ENCODE data around the gene TNFRSF25.

GRCh38 chr1:6450005-6450450, 15.9 kb downstream of the TNFRSF25 start:
- no peak for TF ChIP-seq CTCF (IDR thresholded peaks at IDR 0.05; ENCODE audit: control extremely low read depth in 1 of 3, insufficient read depth in 1 of 3, low read depth in 1 of 3, low read length in 3 of 3)
- TF ChIP-seq EP300 (IDR thresholded peaks at IDR 0.05; ENCODE audit: borderline replicate concordance in 1 of 2, low read depth in 2 of 2, low read length in 2 of 2): no peak
- no peak for TF ChIP-seq SP2 (IDR thresholded peaks at IDR 0.05; ENCODE audit: low read length)
- no peak for TF ChIP-seq SP4 (IDR thresholded peaks at IDR 0.05; ENCODE audit: low read length)
- TF ChIP-seq BRCA1 (IDR thresholded peaks at IDR 0.05; ENCODE audit: low read depth, low read length): no peak
- TF ChIP-seq FOSL1 (IDR thresholded peaks at IDR 0.05; ENCODE audit: insufficient read depth, low read depth, low read length): no peak
- TF ChIP-seq CHD1 (IDR thresholded peaks at IDR 0.05; ENCODE audit: low read depth, low read length): no peak
- TF ChIP-seq ATF2 (IDR thresholded peaks at IDR 0.05; ENCODE audit: low read length): no peak
- TF ChIP-seq EZH2 (IDR thresholded peaks at IDR 0.05; ENCODE audit: low read depth, low read length, severe bottlenecking): no peak
- no peak for TF ChIP-seq SUZ12 (IDR thresholded peaks at IDR 0.05; ENCODE audit: low read length)
- no peak for TF ChIP-seq CBX8 (IDR thresholded peaks at IDR 0.05; ENCODE audit: borderline replicate concordance, low read depth, low read length)
- no peak for TF ChIP-seq TAF7 (optimal IDR thresholded peaks at IDR 0.05; ENCODE audit: borderline replicate concordance, low read depth, low read length)

Measured in H1 (cell line).